Stomach (tissue), 9 donors: Measurements from ENCODE around the gene CYP2J2. TPM values are rescaled to one million over a fixed set of nuclear protein-coding genes. Genes with fewer than 3 reads are reported as not detected.
"Not testable (repeated sequence)": the region's sequence is repeated elsewhere in the genome, so short reads cannot be mapped to it uniquely, and the experiment has no call there.

ENCODE experiments used
- DNase-seq, 2 donors: peaks; one replicate each; pipeline versions ENCODE4 v3.0.0 to v3.0.0-alpha.2; 2013 to 2019
- H3K27ac ChIP-seq, 5 donors: fragments of 200-600 bp in 4 of 5; sonication (generic) in 4 of 5; one replicate each; pipeline ENCODE4 v1.5.1; 2013 to 2019; ENCODE audit warnings: mild to moderate bottlenecking in 1 of 5, moderate library complexity in 1 of 5
- H3K27me3 ChIP-seq, 3 donors: fragments of 200-600 bp; sonication (generic); one replicate each; pipeline ENCODE4 v1.5.1; 2017 to 2019; ENCODE audit warnings: mixed run types in 1 of 3
- H3K36me3 ChIP-seq, 4 donors: fragments of 200-600 bp; sonication (generic); 1 replicate in 3 of 4; 2 replicates in 1 of 4; pipeline ENCODE4 v1.5.1; 2016 to 2019
- H3K4me1 ChIP-seq, 4 donors: fragments of 200-600 bp; sonication (generic); one replicate each; pipeline ENCODE4 v1.5.1; 2016 to 2019
- H3K4me3 ChIP-seq, 4 donors: fragments of 200-600 bp; sonication (generic) in 3 of 4; one replicate each; pipeline ENCODE4 v1.5.1; 2016 to 2019; ENCODE audit warnings: mild to moderate bottlenecking in 1 of 4
- H3K9me3 ChIP-seq, 4 donors: fragments of 200-600 bp; sonication (generic); one replicate each; pipeline ENCODE4 v1.5.1; 2016 to 2019
- CTCF ChIP-seq, 7 experiments: fragments of 450-650 bp in 4 of 7; fragments of 200-600 bp in 3 of 7; sonication (generic) in 3 of 7; IDR thresholded peaks; one replicate each; pipeline ENCODE4 v1.5.1; 2016 to 2019; ENCODE audit warnings: antibody characterized with exemption in 7 of 7, control low read depth in 2 of 7, mild to moderate bottlenecking in 1 of 7
- EP300 ChIP-seq: sonication (generic); formaldehyde crosslinking; IDR thresholded peaks from one replicate; pipeline ENCODE4 v1.6.1; 2017; ENCODE audit warnings: antibody characterized with exemption
- POLR2A ChIP-seq, 4 donors: fragments of 450-650 bp; IDR thresholded peaks; one replicate each; pipeline ENCODE4 v1.6.1; 2016; ENCODE audit warnings: antibody characterized with exemption in 4 of 4, control low read depth in 2 of 4, mild to moderate bottlenecking in 1 of 4, moderate library complexity in 1 of 4
- POLR2AphosphoS5 ChIP-seq, 3 donors: sonication (generic); formaldehyde crosslinking; IDR thresholded peaks; one replicate each; pipeline ENCODE4 v1.6.1; 2016; ENCODE audit warnings: antibody characterized with exemption in 3 of 3
- WGBS, 5 donors: extraction: QIAGEN DNeasy Blood & Tissue Kit in 3 of 5; methylation state at CpG; one replicate each; pipeline versions ENCODE4 v1.1.5 to v1.1.7; 2013 to 2018; 5-methylcytosine and 5-hydroxymethylcytosine counted together
- intact Hi-C: fragments of 100-400 bp; cut with DNase I; formaldehyde crosslinking; loops from one replicate; pipeline ENCODE4 v1.15.1; 2023; ENCODE audit warnings: low total_unique reads
- polyA plus RNA-seq, 3 donors: library from polyadenylated mRNA; stranded (reverse); fragments of 200-250 nt; gene quantifications; one replicate each; pipeline ENCODE4 v1.2.3, GENCODE V29; 2013
- total RNA-seq, 5 donors: library from RNA; depleted of rRNA; stranded (reverse); fragments of >200 nt; gene quantifications; one replicate each; pipeline versions ENCODE4 v1.1.0 to v1.2.3, GENCODE V29; 2014 to 2016
- donor health status: healthy with polysubstance abuse.
- donor health status: Bipolar disorder and iron deficiency.
- donor health status: healthy.

The CYP2J2 gene
- total and polyA plus RNA-seq, 8 donors: 1.0 to 13.6 (median 3.5) TPM; not detected in 1

GRCh38 chr1:59919746-59920145 lies 6.8 kb downstream of the CYP2J2 start:
- Histone ChIP-seq H3K4me1 (no peaks in the 10 kb centered on the region), H3K4me3 (no peak overlapping the region), H3K9me3 (peaks cover 0 to 12% (median 0%) of the 10 kb centered on the region in 4 donors), H3K27me3 (peaks cover 0 to 9% (median 0%) of the 10 kb centered on the region in 3 donors), H3K27ac (no peak overlapping the region), H3K36me3 (no peaks in the 10 kb centered on the region)
- intact Hi-C loops: no loop called here
- 78 to 89% (median 84%) methylated on average over 2 of the region's 2 CpGs for WGBS, 5 donors
- TF ChIP-seq POLR2AphosphoS5 (IDR thresholded peaks at IDR 0.05) (no peak), EP300 (no peak), POLR2A (IDR thresholded peaks at IDR 0.05) (no peak), CTCF (IDR thresholded peaks at IDR 0.05) (no peak)
- DNase-seq: no peak

GRCh38 chr1:59917785-59918180 lies 8.8 kb downstream of the CYP2J2 start:
- no peak for DNase-seq
- Histone ChIP-seq H3K4me3 (no peak overlapping the region), H3K27me3 (peaks cover 0 to 9% (median 0%) of the 10 kb centered on the region in 3 donors), H3K36me3 (no peaks in the 10 kb centered on the region), H3K4me1 (no peaks in the 10 kb centered on the region), H3K27ac (no peak overlapping the region), H3K9me3 (no peaks in the 10 kb centered on the region)
- intact Hi-C loops: no loop called here
- TF ChIP-seq POLR2A (IDR thresholded peaks at IDR 0.05) (no peak), CTCF (IDR thresholded peaks at IDR 0.05) (no peak), POLR2AphosphoS5 (IDR thresholded peaks at IDR 0.05) (no peak), EP300 (no peak)
- 89 to 96% (median 92%) methylated on average over 2 of the region's 2 CpGs for WGBS, 5 donors

- 79 to 85% (median 81%) methylated on average over 10 of the region's 10 CpGs for WGBS, 5 donors
- peak in 1 of 2 donors; percentile 28 for DNase-seq
- Histone ChIP-seq H3K4me3 (no peak overlapping the region), H3K27ac (no peak overlapping the region), H3K27me3 (peaks cover 0 to 9% (median 0%) of the 10 kb centered on the region in 3 donors), H3K36me3 (no peaks in the 10 kb centered on the region), H3K9me3 (no peaks in the 10 kb centered on the region), H3K4me1 (no peaks in the 10 kb centered on the region)
- intact Hi-C loops: no loop called here
- TF ChIP-seq EP300: no peak
- TF ChIP-seq CTCF (IDR thresholded peaks at IDR 0.05): no peak
- TF ChIP-seq POLR2A (IDR thresholded peaks at IDR 0.05): no peak
- TF ChIP-seq POLR2AphosphoS5 (IDR thresholded peaks at IDR 0.05): no peak
Observed at GRCh38 chr1:59917026-59917784, 9.4 kb downstream of the CYP2J2 start.

GRCh38 chr1:59915516-59915915 lies 11.1 kb downstream of the CYP2J2 start:
- no peak overlapping the region for H3K4me3 ChIP-seq
- H3K36me3 ChIP-seq: peaks cover 0 to 3% (median 0%) of the 10 kb centered on the region in 4 donors
- no peaks in the 10 kb centered on the region for H3K9me3 ChIP-seq
- H3K27me3 ChIP-seq: peaks cover 0 to 9% (median 0%) of the 10 kb centered on the region in 3 donors
- H3K27ac ChIP-seq: no peak overlapping the region
- TF ChIP-seq POLR2A (IDR thresholded peaks at IDR 0.05): no peak
- TF ChIP-seq EP300: no peak
- TF ChIP-seq CTCF (IDR thresholded peaks at IDR 0.05): no peak
- no peak for TF ChIP-seq POLR2AphosphoS5 (IDR thresholded peaks at IDR 0.05)
- no peaks in the 10 kb centered on the region for H3K4me1 ChIP-seq
- no peak for DNase-seq
- 67 to 80% (median 72%) methylated on average over 1 of the region's 1 CpG for WGBS, 5 donors
- intact Hi-C loops: no loop called here

GRCh38 chr1:59914791-59915286 lies 11.7 kb downstream of the CYP2J2 start:
- H3K36me3 ChIP-seq, H3K4me3 ChIP-seq, intact Hi-C loops, H3K27ac ChIP-seq, H3K4me1 ChIP-seq, H3K27me3 ChIP-seq, H3K9me3 ChIP-seq, DNase-seq: not testable (repeated sequence)
- 89 to 96% (median 95%) methylated on average over 7 of the region's 7 CpGs for WGBS, 5 donors
